CD4-positive, alpha-beta T cell treated with Interferon alpha-2 for 1 hour (primary cell): Measurements from ENCODE around the gene RASL11A.
"Not testable (repeated sequence)": the region's sequence is repeated elsewhere in the genome, so short reads cannot be mapped to it uniquely, and the experiment has no call there.

ENCODE experiments used
- DNase-seq, 2 donors: peaks; one replicate each; pipeline ENCODE4 v3.0.0-alpha.2; 2020 to 2022

RASL11A gene

DNA sequence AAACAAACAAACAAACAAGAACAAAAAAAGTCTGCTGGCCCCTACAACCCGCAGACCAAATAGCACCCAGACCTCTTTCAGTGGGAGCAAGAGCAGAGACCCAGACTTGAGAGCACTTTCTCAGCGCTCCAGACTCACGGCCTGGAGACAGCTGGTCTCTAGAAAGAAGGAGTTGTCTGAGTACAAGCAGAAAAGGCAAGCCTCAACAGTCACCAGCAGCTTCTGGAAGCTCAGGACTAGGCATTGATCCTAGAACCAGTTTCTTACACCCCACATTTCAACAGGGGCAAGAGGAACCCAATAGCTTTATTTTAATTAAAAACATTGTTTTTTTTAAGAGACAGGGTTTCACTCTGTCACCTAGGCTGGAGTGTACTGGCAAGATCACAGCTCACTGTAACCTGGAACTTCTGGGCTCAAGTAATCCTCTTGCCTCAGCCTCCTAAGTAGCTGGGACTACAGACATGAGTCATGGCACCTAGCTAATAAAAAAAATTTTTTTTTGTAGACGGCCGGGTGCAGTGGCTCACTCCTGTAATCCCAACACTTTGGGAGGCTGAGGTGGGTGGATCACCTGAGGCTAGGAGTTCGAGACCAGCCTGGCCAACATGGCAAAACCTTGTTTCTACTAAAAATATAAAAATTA lies 30.4 kb downstream of the RASL11A start:
- DNase-seq = no peak

DNA sequence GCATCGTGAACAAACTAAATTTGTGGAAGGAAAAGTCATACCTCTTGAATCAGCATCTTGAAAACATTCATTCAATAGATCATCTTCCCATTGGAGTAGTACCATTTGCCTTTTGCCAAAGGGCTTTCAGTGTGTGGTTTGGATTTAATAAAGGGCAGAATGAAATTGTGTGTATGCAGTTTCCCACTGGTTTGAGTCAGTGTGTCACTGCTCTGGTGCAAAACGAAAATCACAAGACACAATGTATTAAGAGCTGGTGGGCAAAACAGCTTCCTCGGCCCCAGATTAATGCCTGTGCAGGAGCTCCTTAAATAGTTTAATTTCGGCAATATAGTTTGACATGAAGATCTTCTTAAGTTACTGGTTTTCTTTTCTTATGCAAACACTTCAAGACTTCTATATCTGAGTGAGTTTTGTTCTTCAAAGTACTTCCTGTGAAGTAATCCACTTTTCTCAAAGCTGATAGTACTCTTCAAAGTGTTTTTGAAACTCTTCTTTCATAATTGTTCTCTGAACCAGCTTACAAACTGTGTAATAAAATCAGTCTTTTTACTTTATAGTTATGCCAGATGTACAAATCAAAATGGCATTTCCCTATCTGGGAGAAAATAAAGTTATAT lies 32.1 kb downstream of the RASL11A start:
- no peak for DNase-seq

DNA sequence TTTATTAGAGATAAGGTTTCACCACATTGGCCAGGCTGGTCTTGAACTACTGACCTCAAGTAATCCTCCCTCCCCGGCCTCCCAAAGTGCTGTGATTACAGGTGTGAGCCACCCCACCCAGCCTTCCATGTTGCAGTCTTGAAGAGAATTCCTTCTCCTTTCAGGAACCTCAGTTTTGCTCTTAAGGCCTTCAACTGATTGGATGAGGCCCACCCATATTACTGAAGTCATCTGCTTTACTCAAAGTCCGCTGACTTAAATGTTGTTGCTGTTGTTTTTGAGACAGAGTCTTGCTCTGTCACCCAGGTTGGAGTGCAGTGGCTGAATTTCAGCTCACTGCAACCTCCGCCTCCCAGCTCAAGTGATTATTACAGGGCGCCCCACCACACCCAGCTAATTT lies 33.5 kb downstream of the RASL11A start:
- DNase-seq = no peak

DNA sequence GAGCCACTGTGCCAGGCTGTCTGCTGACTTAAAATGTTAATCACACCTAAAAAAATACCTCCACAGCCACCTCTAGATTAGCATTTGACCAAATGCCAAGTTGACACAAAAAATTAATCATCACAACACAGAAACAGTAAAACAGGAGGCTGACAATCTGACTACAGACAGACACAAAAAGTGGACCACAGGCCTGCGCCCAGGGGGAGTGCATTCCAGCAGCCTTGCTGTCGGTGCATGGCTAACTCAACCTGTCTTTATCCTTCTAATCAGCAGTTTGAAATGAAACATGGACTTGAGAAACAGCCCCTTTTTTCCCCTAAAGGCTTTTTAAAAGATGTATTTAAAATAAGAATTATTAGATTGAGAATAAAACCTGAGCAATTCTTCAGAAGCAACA lies 34.0 kb downstream of the RASL11A start:
- DNase-seq = no peak

DNA sequence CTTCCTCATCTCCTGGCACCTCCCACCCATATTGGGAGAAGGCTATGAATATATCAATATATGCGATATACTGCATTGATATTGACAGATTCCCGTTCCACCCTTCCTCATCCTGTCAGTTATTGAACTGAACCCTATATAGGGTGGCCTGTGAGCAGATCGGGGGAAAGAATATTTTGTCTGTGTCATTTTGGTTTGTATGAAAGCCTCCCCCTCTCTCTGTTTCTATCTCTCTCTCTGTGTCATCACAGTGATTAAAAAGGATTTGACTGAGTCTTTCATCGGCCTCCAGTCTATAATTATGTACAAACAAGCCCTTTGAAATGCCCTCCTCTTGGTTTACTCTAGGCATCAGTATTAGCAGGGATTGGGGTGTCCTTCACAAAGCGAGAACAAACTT lies 35.7 kb downstream of the RASL11A start:
- no peak for DNase-seq

DNA sequence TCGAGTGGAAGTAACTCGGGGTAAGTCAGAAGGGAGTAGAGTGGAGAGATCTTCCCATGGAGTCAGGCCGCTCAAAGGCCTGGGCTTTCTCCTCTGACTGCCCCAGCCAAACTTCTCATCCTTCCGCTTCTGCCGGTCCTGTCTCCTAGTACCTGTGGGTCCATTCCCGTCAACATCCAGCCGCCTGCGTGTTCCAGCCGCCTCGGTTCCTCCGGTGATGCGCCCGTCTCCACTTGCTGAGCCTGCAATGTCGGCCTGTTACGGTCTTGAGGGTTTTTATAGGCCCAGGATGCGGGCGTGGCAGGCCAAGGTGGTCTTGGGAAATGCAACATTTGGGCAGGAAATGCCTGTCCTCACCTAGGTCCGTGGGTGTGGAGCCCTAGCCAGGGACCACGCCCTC lies 38.3 kb downstream of the RASL11A start:
- no peak for DNase-seq

DNA sequence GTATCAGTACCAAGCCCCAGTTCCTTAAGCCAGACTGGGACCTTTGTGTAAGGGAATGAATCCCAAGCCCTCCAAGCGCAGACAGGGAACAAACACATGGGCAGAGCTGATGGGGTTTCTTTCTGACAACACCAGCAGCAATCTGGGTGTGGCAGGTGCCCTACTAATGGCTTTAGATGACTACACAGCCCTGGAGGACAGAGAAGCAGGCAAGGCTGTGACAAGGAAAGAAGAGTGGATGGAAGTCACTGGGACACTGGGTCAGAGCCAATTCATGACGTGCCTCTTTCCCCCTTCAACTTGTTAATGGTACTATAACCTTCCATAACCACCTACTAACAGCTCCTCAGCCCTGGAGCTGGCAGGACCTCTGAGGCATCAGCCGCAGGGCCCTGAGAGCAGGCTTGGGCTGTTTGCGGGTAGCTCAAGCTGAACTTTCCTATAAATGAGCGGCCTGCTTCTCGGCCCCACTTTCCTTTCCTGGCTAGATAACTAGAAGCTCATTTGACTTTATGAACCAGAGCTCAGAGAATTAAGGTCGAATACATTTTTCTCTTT lies 38.9 kb downstream of the RASL11A start:
- DNase-seq = no peak

DNA sequence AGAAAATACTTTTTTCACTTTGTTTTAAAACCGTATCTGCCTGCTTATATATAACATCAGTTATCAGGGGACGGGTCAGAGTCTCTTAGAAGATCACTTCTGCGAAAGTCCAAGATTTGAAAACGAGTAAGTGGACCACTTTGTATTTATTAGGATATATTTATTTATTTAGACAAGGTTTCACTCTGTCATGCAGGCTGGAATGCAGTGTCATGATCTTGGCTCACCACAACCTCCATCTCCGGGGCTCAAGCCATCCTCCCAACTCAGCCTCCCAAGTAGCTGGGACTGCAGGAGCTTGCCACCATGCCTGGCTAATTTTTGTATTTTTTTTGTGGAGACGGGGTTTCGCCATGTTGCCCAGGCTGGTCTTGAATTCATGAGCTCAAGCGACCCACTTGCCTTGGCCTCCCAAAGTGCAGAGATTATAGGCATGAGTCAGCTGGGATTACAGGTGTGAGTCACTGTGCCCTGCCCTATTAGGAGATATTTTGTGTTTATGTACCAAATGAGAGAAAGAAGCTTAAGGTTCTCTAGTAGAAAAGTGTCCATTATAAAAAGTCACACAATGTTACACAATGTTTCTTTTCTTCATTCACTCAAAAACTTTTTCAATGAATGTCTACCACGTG lies 39.5 kb downstream of the RASL11A start:
- no peak for DNase-seq

DNA sequence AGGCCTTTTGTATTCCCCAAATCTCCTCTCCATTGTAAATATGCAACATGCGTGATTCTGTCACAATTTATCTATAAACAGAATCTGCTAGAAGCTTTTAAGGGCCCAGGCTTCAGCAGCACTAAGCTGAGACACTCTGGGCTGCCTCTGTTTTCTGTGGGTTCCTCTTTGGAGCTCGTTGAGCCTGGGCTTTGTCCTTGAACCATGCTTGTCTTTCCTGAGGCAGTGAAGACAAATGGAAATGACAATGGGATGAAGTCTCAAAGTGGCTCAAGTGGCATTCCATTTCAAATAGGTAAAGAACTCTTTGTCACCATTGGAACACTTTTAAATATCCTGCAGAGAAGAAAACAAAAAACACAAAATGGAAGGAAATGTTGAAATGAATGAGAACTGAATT lies 40.3 kb downstream of the RASL11A start:
- no peak for DNase-seq

DNA sequence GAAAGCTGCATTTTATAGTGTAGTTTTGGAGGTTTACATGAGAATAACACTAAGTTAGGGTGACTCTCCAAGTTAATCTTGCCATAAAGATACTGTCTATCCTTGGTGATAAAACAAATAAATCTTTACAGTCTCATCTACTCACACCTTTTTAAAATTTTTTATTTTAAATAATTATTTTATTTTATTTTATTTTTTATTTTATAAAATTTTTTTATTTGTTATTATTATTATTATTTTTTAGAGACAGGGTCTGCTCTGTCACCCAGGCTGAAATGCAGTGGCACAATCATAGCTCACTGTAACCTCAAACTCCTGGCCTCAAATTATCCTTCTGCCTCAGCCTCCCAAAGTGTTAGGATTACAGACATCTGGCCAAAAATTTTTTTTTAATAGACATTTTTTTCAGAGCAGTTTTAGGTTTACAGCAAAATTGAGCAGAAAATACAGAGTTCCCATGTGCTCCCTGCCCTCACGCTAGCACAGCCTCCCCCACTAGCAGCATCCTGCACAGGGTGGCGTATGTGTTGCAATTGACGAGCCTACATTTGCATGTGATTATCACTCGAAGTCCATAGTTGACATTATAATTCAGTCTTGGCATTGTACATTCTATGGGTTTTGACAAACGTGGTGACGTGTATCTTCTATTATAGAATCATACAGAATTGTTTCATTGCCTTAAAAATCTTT lies 41.0 kb downstream of the RASL11A start:
- DNase-seq = no peak

DNA sequence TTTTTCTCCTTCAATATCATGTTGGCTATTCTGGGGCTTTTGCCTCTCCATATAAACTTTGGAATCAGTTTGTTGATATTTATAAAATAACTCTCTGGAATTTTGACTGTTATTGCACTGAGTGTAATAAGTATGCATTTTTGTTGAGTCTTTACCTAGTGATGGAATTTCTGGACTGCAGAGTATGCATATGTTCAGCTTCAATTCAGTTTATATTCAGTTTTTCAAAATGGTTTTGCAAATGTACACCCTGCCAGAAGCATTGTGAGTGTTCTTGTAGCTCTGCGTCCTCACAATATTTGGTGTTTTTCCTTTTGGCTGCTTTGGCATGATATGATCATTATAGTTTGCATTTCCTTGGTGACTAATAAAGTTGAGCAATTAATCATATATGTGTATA lies 43.1 kb downstream of the RASL11A start:
- DNase-seq = no peak

DNA sequence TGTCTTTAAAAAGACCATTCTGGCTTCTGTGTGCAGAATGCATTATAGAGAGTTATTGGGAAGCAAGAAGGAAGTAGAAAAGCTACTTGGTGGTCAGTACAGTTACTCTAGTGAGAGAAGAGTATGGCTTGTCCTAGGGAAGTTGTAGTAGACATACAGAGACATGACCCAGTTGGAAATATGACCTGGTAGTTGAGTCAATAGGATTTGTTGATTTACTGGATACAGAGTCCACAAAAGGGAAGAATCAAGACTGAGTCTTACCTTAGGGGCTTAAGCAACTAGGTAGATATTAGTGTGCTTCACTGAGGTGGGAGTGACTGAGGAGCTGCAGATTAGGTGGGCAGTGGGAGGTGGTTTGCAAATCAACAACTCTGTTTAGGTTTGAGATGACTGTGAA lies 48.8 kb downstream of the RASL11A start:
- DNase-seq = no peak

DNA sequence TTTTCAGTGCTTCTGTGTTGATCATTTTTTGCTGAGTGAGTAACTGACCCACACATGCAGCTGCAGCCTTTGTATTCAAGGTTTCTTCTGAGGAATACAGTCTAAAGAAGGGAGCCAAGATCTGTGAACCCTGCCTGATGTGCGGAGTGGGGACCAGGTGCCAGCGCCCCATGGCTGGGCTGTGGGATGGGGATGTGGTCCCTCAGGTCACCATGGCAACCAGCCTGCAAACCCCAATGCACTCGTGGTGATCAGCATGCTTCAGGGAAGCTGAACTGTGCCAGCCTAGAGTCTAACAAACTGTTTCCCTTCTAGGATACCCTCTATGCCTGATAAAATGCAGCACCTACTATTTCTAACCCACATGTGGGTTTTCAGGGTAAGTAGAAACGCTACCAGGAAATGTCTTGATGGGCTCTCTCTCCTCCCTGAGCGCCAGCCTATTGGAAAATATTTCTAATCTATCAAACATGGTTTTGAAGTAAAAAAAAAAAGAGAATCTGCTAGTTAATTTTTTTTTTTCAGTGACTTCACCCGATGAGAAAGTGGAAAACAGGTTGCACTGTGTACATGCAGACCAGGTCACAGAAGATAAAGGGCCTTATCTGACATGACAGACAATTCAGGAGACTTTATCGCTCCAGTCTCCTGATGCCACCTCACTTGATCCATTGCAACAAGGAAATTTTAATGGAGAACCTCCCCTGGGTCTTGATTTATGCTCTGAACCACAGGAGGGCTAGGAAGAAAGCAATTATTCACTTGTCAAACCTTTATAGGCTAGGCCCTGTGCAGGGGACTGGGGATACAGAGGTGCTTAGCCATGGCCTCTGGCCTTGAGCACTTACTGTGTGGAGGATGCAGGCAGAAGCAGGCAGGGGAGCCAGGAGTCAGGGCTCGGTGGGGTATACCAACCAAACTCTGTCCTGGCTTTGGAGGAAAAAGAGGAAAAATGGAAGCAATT lies 51.1 kb downstream of the RASL11A start:
- no peak for DNase-seq

DNA sequence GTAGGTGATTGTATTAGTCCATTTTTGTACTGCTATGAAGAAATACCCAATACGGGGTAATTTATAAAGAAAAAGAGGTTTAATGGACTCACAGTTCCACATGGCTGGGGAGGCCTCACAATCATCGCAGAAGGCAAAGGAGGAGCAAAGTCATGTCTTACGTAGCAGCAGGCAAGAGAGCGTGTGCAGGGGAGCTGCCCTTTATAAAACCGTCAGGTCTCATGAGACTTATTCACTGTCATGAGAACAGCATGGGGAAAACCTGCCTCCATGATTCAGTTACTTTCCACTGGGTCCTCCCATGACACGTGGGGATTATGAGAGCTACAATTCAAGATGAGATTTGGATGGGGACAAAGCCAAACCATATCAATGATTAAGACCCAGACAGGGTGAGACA lies 51.8 kb downstream of the RASL11A start:
- DNase-seq = not testable (repeated sequence)
